ENCODE results near the gene SDK2.

The SDK2 gene

GRCh38 chr17:73402466-73402865 is 241.8 kb downstream of the SDK2 start:
- no peaks in the 10 kb centered on the region for H3K36me3 ChIP-seq (ENCODE audit: control insufficient read depth, low read length)
- H3K79me2 ChIP-seq (ENCODE audit: control insufficient read depth, low read length) = no peaks in the 10 kb centered on the region
- no peak overlapping the region for H3K4me3 ChIP-seq (ENCODE audit: low read length)
- no peaks in the 10 kb centered on the region for H3K27me3 ChIP-seq (ENCODE audit: control insufficient read depth, low read length)
- H3K27ac ChIP-seq (ENCODE audit: low read depth, low read length) = no peak overlapping the region
- no peaks in the 10 kb centered on the region for H4K20me1 ChIP-seq (ENCODE audit: control insufficient read depth, insufficient read depth, low read depth, low read length)
- H3K4me1 ChIP-seq (ENCODE audit: control insufficient read depth, low read length) = peaks cover 3% of the 10 kb centered on the region; the same call in 1 of the 2 replicates
- H3K4me2 ChIP-seq (ENCODE audit: low read length) = no peak overlapping the region
- H3K9me3 ChIP-seq (ENCODE audit: control insufficient read depth, insufficient read depth, low read length) = no peaks in the 10 kb centered on the region
- H3F3A ChIP-seq (ENCODE audit: control insufficient read depth, insufficient read depth) = no peaks in the 10 kb centered on the region
- no peaks in the 10 kb centered on the region for H3K9me2 ChIP-seq (replicated peaks; ENCODE audit: control insufficient read depth, low read length)
- no peak for TF ChIP-seq EZH2phosphoT487 (IDR thresholded peaks at IDR 0.05; ENCODE audit: borderline replicate concordance, low read length)
- no peak for TF ChIP-seq CTCF (IDR thresholded peaks at IDR 0.05; ENCODE audit: low read depth, low read length, poor library complexity, severe bottlenecking)

- Histone ChIP-seq H3K36me3 (ENCODE audit: control insufficient read depth, low read length) (no peaks in the 10 kb centered on the region), H3K27ac (ENCODE audit: low read depth, low read length) (no peak overlapping the region), H3K79me2 (ENCODE audit: control insufficient read depth, low read length) (no peaks in the 10 kb centered on the region), H4K20me1 (ENCODE audit: control insufficient read depth, insufficient read depth, low read depth, low read length) (no peaks in the 10 kb centered on the region), H3K4me1 (ENCODE audit: control insufficient read depth, low read length) (peaks cover 3% of the 10 kb centered on the region; the same call in 1 of the 2 replicates), H3K9me2 (replicated peaks; ENCODE audit: control insufficient read depth, low read length) (no peaks in the 10 kb centered on the region), H3K4me3 (ENCODE audit: low read length) (no peak overlapping the region), H3K4me2 (ENCODE audit: low read length) (no peak overlapping the region), H3K9me3 (ENCODE audit: control insufficient read depth, insufficient read depth, low read length) (no peaks in the 10 kb centered on the region), H3K27me3 (ENCODE audit: control insufficient read depth, low read length) (no peaks in the 10 kb centered on the region), H3F3A (ENCODE audit: control insufficient read depth, insufficient read depth) (no peaks in the 10 kb centered on the region)
- TF ChIP-seq CTCF (IDR thresholded peaks at IDR 0.05; ENCODE audit: low read depth, low read length, poor library complexity, severe bottlenecking) = no peak
- TF ChIP-seq EZH2phosphoT487 (IDR thresholded peaks at IDR 0.05; ENCODE audit: borderline replicate concordance, low read length) = no peak
Observed at GRCh38 chr17:73401911-73402310, 242.3 kb downstream of the SDK2 start.

- no peaks in the 10 kb centered on the region for H3F3A ChIP-seq (ENCODE audit: control insufficient read depth, insufficient read depth)
- H3K36me3 ChIP-seq (ENCODE audit: control insufficient read depth, low read length) = no peaks in the 10 kb centered on the region
- no peaks in the 10 kb centered on the region for H3K9me2 ChIP-seq (replicated peaks; ENCODE audit: control insufficient read depth, low read length)
- no peak overlapping the region for H3K27ac ChIP-seq (ENCODE audit: low read depth, low read length)
- H3K27me3 ChIP-seq (ENCODE audit: control insufficient read depth, low read length) = no peaks in the 10 kb centered on the region
- H3K4me3 ChIP-seq (ENCODE audit: low read length) = no peak overlapping the region
- no peaks in the 10 kb centered on the region for H4K20me1 ChIP-seq (ENCODE audit: control insufficient read depth, insufficient read depth, low read depth, low read length)
- H3K4me2 ChIP-seq (ENCODE audit: low read length) = no peak overlapping the region
- H3K79me2 ChIP-seq (ENCODE audit: control insufficient read depth, low read length) = no peaks in the 10 kb centered on the region
- no peaks in the 10 kb centered on the region for H3K9me3 ChIP-seq (ENCODE audit: control insufficient read depth, insufficient read depth, low read length)
- no peak for TF ChIP-seq CTCF (IDR thresholded peaks at IDR 0.05; ENCODE audit: low read depth, low read length, poor library complexity, severe bottlenecking)
- TF ChIP-seq EZH2phosphoT487 (IDR thresholded peaks at IDR 0.05; ENCODE audit: borderline replicate concordance, low read length) = no peak
- peaks cover 3% of the 10 kb centered on the region; the same call in 1 of the 2 replicates for H3K4me1 ChIP-seq (ENCODE audit: control insufficient read depth, low read length)
Observed at GRCh38 chr17:73400915-73401545, 243.2 kb downstream of the SDK2 start.

Data from DOHH2 (cell line).